Karpas-422 (cell line): ENCODE results near the gene ATP8A2. TPM values are rescaled to one million over a fixed set of nuclear protein-coding genes. Genes with fewer than 3 reads are reported as not detected.
"Not testable (repeated sequence)": the region's sequence is repeated elsewhere in the genome, so short reads cannot be mapped to it uniquely, and the experiment has no call there.

ENCODE experiments used
- DNase-seq: peaks from one replicate; pipeline ENCODE4 v3.0.0-alpha.2; 2015
- H2AFZ ChIP-seq: fragments of 200-600 bp; sonication (generic); 2 replicates; pipeline ENCODE4 v1.6.1; 2014; ENCODE audit warnings: antibody characterized with exemption, low read length, mixed read lengths
- H3K27ac ChIP-seq: fragments of 200-600 bp; sonication (generic); 2 replicates; pipeline ENCODE4 v1.5.1; 2014; ENCODE audit warnings: mild to moderate bottlenecking, low read length, moderate library complexity
- H3K27me3 ChIP-seq: fragments of 200-600 bp; sonication (generic); 2 replicates; pipeline ENCODE4 v1.6.1; 2014; ENCODE audit warnings: low read length, mixed read lengths
- H3K36me3 ChIP-seq: fragments of 200-600 bp; sonication (generic); 2 replicates; pipeline ENCODE4 v1.6.1; 2014; ENCODE audit warnings: low read length, mixed read lengths; ENCODE audit not compliant: insufficient read depth
- H3K4me1 ChIP-seq: fragments of 200-600 bp; sonication (generic); 2 replicates; pipeline ENCODE4 v1.6.1; 2014; ENCODE audit warnings: mild to moderate bottlenecking, low read length, mixed read lengths
- H3K4me2 ChIP-seq: fragments of 200-600 bp; sonication (generic); 2 replicates; pipeline ENCODE4 v1.6.1; 2014; ENCODE audit warnings: low read length, low read depth, mild to moderate bottlenecking; ENCODE audit not compliant: poor library complexity, severe bottlenecking
- H3K4me3 ChIP-seq: fragments of 200-600 bp; sonication (generic); 2 replicates; pipeline ENCODE4 v1.5.1; 2014; ENCODE audit warnings: mild to moderate bottlenecking, antibody characterized with exemption, low read length, mixed read lengths
- H3K79me2 ChIP-seq: fragments of 200-600 bp; sonication (generic); 2 replicates; pipeline ENCODE4 v1.6.1; 2014; ENCODE audit warnings: mild to moderate bottlenecking, low read length, mixed read lengths
- H3K9ac ChIP-seq: fragments of 200-600 bp; sonication (generic); 2 replicates; pipeline ENCODE4 v1.6.0; 2014; ENCODE audit warnings: low read length
- H3K9me2 ChIP-seq: fragments of 200-600 bp; sonication (generic), shearing (Covaris generic); replicated peaks from 2 replicates; pipeline ENCODE4 v1.6.0; 2014; ENCODE audit warnings: mild to moderate bottlenecking, low read length, moderate library complexity; ENCODE audit not compliant: insufficient read depth
- H3K9me3 ChIP-seq: fragments of 300-700, 200-600 bp; sonication (generic); 2 replicates; pipeline ENCODE4 v1.6.1; 2014; ENCODE audit warnings: low read length, mixed read lengths
- H4K20me1 ChIP-seq: fragments of 200-600 bp; sonication (generic); 2 replicates; pipeline ENCODE4 v1.6.1; 2014; ENCODE audit warnings: mild to moderate bottlenecking, antibody characterized with exemption, low read length, low read depth; ENCODE audit not compliant: insufficient read depth
- total RNA-seq: library from RNA; depleted of rRNA; stranded (reverse); fragments of >200 nt; shearing (Covaris generic); gene quantifications from 2 replicates; pipeline ENCODE4 v1.2.3, GENCODE V29; 2014; ENCODE audit warnings: low replicate concordance

Gene ATP8A2
- total RNA-seq, 1 experiment from 2014 or later = not detected

DNA sequence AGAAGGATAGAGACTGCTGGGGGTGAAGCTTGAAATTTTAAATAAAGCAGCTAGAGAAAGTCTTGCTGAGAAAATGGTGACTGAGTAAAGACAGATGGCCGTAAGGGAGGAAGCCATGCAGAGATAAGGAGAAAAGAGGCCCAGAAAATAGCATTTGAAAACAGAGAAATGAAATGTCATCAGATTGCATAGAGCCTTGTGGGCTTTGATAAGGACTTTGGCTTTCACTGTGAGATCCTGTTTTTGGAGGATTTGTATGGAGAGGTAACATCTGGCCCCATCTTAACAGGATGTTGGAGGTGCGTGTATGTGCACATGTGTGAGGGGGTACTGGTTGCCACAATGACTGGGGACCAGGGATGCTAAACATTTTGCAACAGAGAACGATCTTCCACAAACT, 19.5 kb upstream of the ATP8A2 start:
- no peak for DNase-seq
- Histone ChIP-seq H3K9ac (no peak overlapping the region), H4K20me1 (no peaks in the 10 kb centered on the region), H3K4me2 (no peak overlapping the region), H3K4me3 (no peak overlapping the region), H3K4me1 (no peaks in the 10 kb centered on the region), H3K79me2 (no peaks in the 10 kb centered on the region), H3K27ac (no peak overlapping the region), H3K27me3 (no peaks in the 10 kb centered on the region), H3K36me3 (no peaks in the 10 kb centered on the region), H2AFZ (no peak overlapping the region), H3K9me2 (no peaks in the 10 kb centered on the region), H3K9me3 (no peaks in the 10 kb centered on the region)

DNA sequence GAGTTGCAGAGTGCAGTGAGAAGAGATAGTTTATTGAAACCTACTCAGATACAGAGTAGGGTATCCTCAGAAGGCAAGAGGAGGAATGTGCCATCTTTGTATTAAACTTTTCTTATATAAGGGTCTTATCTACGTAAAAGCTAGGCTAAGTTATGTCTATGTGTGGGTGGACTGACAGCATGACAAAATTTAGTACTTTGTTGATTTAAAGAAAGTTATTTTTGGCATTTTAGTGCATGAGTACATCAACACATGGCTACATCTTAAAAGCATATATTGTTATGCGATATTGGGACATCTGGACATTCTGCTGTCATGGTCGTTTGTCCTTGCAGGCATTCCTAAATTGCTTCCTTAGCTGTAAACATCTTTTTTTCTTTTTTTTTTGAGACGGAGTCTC, 19.0 kb upstream of the ATP8A2 start:
- H4K20me1 ChIP-seq = no peaks in the 10 kb centered on the region
- no peak overlapping the region for H3K4me2 ChIP-seq

DNA sequence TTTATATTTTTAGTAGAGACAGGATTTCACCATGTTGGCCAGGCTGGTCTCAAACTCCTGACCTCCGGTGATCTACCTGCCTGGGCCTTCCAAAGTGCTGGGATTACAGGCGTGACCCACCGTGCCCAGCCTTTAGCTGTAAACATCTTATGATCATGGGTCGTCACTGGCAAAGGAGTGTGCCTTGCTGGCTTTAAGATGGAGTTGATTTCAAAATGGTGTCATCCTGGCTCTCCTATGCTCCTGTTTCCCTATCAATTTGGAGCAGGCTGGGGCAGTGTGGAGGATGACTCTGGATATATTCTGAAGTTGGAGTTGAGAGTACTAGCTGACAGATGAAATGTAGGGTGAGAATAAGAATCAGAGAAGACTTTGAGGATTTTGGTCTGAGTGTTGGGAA, 18.4 kb upstream of the ATP8A2 start:
- no peak overlapping the region for H3K9ac ChIP-seq
- DNase-seq = no peak
- H3K9me2 ChIP-seq = no peaks in the 10 kb centered on the region
- no peaks in the 10 kb centered on the region for H3K9me3 ChIP-seq
- H2AFZ ChIP-seq = no peak overlapping the region
- no peak overlapping the region for H3K4me3 ChIP-seq
- H3K4me1 ChIP-seq = no peaks in the 10 kb centered on the region
- H3K27ac ChIP-seq = no peak overlapping the region
- H3K79me2 ChIP-seq = no peaks in the 10 kb centered on the region
- H3K36me3 ChIP-seq = no peaks in the 10 kb centered on the region
- H3K4me2 ChIP-seq = no peak overlapping the region
- no peaks in the 10 kb centered on the region for H3K27me3 ChIP-seq
- no peaks in the 10 kb centered on the region for H4K20me1 ChIP-seq

More for the DNA sequence above, 19.0 kb upstream of the ATP8A2 start:
- Histone ChIP-seq H3K4me3 (no peak overlapping the region), H3K9ac (no peak overlapping the region), H3K36me3 (no peaks in the 10 kb centered on the region), H3K79me2 (no peaks in the 10 kb centered on the region), H3K27ac (no peak overlapping the region), H3K9me3 (no peaks in the 10 kb centered on the region), H3K4me1 (no peaks in the 10 kb centered on the region), H3K27me3 (no peaks in the 10 kb centered on the region), H2AFZ (no peak overlapping the region), H3K9me2 (no peaks in the 10 kb centered on the region)
- no peak for DNase-seq

DNA sequence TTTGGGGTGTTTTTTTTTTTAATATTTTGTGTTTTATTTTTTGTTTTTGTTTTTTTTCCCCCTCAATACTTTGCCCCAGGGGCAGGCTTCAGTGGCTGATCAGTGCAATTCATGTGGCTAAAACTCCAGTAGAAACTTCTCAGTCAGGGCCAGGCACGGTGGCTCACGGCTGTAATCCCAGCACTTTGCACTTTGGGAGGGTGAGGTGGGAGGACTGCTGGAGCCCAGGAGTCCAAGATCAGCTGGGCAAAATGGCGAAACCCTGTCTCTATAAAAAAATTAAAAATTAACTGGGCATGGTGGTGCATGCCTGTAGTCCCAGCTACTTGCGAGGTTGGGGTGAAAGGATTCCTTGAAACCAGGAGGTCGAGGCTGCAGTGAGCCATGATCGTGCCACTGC, 17.4 kb upstream of the ATP8A2 start:
- H3K4me1 ChIP-seq = no peaks in the 10 kb centered on the region
- no peak overlapping the region for H3K27ac ChIP-seq
- no peaks in the 10 kb centered on the region for H3K9me2 ChIP-seq
- H3K27me3 ChIP-seq = no peaks in the 10 kb centered on the region
- DNase-seq = no peak
- H3K79me2 ChIP-seq = no peaks in the 10 kb centered on the region
- no peak overlapping the region for H3K9ac ChIP-seq
- H3K9me3 ChIP-seq = no peaks in the 10 kb centered on the region
- H3K4me2 ChIP-seq = no peak overlapping the region
- H2AFZ ChIP-seq = no peak overlapping the region
- H3K4me3 ChIP-seq = no peak overlapping the region
- no peaks in the 10 kb centered on the region for H3K36me3 ChIP-seq
- H4K20me1 ChIP-seq = no peaks in the 10 kb centered on the region

DNA sequence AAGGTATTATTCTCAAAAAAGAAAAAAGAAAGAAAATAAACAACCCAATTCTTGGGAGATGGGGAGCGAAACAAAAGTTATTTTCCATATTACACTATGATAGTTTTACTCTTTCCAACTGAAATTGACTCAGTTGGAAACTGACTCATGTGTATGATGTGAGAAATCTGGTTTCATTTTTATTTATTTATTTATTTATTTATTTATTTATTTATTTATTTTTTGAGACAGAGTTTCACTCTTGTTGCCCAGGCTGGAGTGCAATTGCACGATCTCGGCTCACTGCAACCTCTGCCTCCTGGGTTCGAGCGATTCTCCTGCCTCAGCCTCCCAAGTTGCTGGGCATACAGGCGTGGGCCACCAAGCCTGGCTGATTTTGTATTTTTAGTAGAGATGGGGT, 11.3 kb upstream of the ATP8A2 start:
- not testable (repeated sequence) for H3K4me2 ChIP-seq, H3K4me3 ChIP-seq, H3K36me3 ChIP-seq, H4K20me1 ChIP-seq, H3K9ac ChIP-seq, H3K27ac ChIP-seq, H2AFZ ChIP-seq, H3K4me1 ChIP-seq, H3K9me2 ChIP-seq, DNase-seq, H3K27me3 ChIP-seq, H3K9me3 ChIP-seq, H3K79me2 ChIP-seq

DNA sequence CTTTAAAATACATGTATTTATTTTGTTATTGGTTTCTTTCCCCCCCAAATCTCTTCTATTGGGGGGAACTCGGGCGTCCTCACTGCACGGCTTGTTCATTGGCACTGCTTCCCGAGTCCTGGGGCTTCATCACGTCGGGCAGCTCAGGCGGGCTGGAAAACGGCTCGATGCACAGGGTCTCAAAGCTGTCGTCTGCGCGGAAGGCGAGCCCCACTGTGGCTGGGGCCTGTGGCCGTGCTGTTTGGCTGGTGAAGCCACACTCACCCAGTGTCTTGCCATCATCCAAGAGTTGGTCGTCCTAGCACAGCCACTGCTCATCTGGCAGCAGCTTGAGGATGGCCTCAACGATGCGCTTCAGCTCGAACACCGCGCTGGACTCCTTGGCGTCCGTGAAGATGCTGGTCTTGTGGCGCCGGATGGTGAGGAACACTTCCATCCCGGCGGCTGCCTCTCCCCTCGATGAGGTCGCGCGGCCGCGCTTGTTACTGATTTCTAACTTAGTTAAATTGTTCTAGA, 6.0 kb upstream of the ATP8A2 start:
- H3K79me2 ChIP-seq = no peaks in the 10 kb centered on the region
- H3K4me1 ChIP-seq = peaks cover 6% of the 10 kb centered on the region; the same call in 1 of the 2 replicates
- H3K4me3 ChIP-seq = no peak overlapping the region

DNA sequence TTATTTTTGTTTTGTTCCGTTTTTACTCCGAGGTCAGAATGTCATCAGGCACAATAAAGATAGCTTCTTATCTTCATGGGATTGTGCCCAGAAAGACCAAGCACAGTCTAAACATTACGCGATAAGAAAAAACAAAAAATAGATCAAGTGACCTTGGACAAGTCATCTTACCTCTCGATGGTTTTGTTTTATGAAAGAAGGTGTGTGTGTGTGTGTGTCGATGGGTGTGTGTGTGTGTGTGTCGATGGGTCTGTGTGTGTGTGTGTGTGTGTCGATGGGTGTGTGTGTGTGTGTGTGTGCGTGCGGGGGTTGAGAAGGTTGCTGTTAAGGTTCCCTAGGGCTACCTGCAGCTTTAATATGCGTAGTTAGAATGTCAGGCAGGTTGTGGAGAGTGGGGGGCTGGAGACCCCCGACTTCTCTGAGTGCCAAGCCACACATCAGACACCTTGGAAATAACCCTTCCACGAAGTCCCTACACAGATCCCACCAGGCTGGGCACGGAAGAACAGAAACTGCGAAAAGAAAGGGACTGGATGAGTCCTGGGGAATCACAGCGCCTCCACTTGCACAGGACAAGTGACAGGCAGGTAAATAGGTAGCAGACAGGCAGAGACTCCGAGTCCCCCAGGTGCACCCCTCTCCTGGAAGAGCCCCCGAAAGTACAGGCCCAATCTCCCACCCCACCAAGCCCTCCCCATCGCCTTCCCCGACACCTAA, 458 bp upstream of the ATP8A2 start:
- no peaks in the 10 kb centered on the region for H4K20me1 ChIP-seq
- no peaks in the 10 kb centered on the region for H3K9me3 ChIP-seq
- H3K4me2 ChIP-seq = no peak overlapping the region
- H2AFZ ChIP-seq = no peak overlapping the region
- H3K4me1 ChIP-seq = peaks cover 6% of the 10 kb centered on the region; the same call in 1 of the 2 replicates
- no peak overlapping the region for H3K27ac ChIP-seq
- H3K4me3 ChIP-seq = no peak overlapping the region
- no peak for DNase-seq
- H3K36me3 ChIP-seq = no peaks in the 10 kb centered on the region
- H3K9me2 ChIP-seq = no peaks in the 10 kb centered on the region
- no peak overlapping the region for H3K9ac ChIP-seq
- no peaks in the 10 kb centered on the region for H3K27me3 ChIP-seq
- H3K79me2 ChIP-seq = no peaks in the 10 kb centered on the region

More for the DNA sequence above, 6.0 kb upstream of the ATP8A2 start:
- Histone ChIP-seq H3K9me2 (no peaks in the 10 kb centered on the region), H3K36me3 (no peaks in the 10 kb centered on the region), H4K20me1 (no peaks in the 10 kb centered on the region), H3K27me3 (no peaks in the 10 kb centered on the region), H2AFZ (no peak overlapping the region), H3K9ac (no peak overlapping the region), H3K27ac (no peak overlapping the region), H3K9me3 (no peaks in the 10 kb centered on the region), H3K4me2 (no peak overlapping the region)
- DNase-seq = no peak

DNA sequence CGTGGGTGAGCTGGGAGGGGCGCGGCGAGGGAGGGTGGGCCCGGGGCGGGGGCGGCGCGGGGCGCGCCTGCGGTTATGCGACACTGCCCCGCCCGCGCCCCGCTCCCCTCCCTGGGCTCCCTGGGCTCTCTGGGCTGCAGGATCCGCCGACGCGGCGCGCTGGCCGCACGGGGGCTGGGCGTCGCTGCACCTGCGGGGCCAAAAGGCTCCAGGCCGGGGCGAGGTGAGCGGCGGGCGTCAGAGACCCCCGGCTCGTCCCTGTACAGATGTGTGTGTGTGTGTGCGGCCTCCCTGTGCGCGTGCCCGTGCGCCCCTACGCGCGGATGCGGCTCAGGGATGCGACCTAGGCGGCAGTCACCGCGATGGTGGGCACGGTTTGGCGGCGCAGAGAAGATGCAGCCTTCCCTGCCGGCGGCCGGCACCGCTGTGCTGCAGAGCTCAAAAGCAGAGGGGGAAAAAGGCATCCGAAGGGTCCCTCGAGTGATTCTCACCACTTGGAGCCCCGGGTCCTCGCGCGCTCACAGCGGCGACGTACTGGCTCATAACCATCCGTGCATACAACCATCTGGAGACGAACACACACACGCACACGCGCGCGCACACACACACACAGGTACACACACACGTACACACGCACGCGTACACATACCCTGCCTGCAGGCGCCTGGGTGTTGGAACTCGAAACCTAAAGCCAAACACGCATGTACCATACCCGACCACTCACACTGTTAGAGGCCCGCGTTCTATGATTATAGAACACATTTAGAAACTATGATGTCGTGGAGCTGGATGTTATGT, 709 bp downstream of the ATP8A2 start:
- no peak for DNase-seq
- Histone ChIP-seq H2AFZ (no peak overlapping the region), H3K36me3 (no peaks in the 10 kb centered on the region), H3K9me2 (no peaks in the 10 kb centered on the region), H3K27me3 (no peaks in the 10 kb centered on the region), H3K27ac (no peak overlapping the region), H3K4me2 (no peak overlapping the region), H4K20me1 (no peaks in the 10 kb centered on the region), H3K79me2 (no peaks in the 10 kb centered on the region), H3K4me3 (no peak overlapping the region), H3K9ac (no peak overlapping the region), H3K9me3 (no peaks in the 10 kb centered on the region), H3K4me1 (peaks cover 6% of the 10 kb centered on the region; the same call in 1 of the 2 replicates)
